Neural cell (in vitro differentiated cells): Measurements from ENCODE around the gene ALG6.

Source experiments
- EP300 ChIP-seq: fragments of 450-650 bp; conservative IDR thresholded peaks from 2 replicates; pipeline ENCODE4 v1.6.1; 2014; ENCODE audit warnings: antibody characterized with exemption, mild to moderate bottlenecking, moderate library complexity; ENCODE audit not compliant: poor library complexity, severe bottlenecking
- EZH2 ChIP-seq: fragments of 200-600, 300-800 bp; shearing (Covaris generic), sonication (generic); IDR thresholded peaks from 2 replicates; pipeline ENCODE4 v1.6.1; 2014; ENCODE audit warnings: antibody characterized with exemption, low read length, borderline replicate concordance, mild to moderate bottlenecking; ENCODE audit not compliant: insufficient read depth, poor library complexity, severe bottlenecking
- MXI1 ChIP-seq: fragments of 450-650 bp; conservative IDR thresholded peaks from 2 replicates; pipeline ENCODE4 v1.6.1; 2014; ENCODE audit warnings: antibody characterized with exemption, mild to moderate bottlenecking; ENCODE audit not compliant: poor library complexity, severe bottlenecking
- POLR2AphosphoS5 ChIP-seq: IDR thresholded peaks from 2 replicates; pipeline ENCODE4 v1.6.1; 2012
- RAD21 ChIP-seq: fragments of 450-650 bp; conservative IDR thresholded peaks from 2 replicates; pipeline ENCODE4 v1.6.1; 2014; ENCODE audit warnings: antibody characterized with exemption, mild to moderate bottlenecking, moderate library complexity
- TAF1 ChIP-seq: IDR thresholded peaks from 2 replicates; pipeline ENCODE4 v1.6.1; 2012; ENCODE audit warnings: low read depth
- TF ChIP-seq, protein P1 (sequence below): fragments of 450-650 bp; IDR thresholded peaks from 2 replicates; pipeline ENCODE4 v1.5.1; 2014; ENCODE audit warnings: antibody characterized with exemption, mild to moderate bottlenecking, moderate library complexity; ENCODE audit not compliant: poor library complexity, severe bottlenecking
- TF ChIP-seq, protein P2 (sequence below): IDR thresholded peaks from 2 replicates; pipeline ENCODE4 v1.6.1; 2012; ENCODE audit warnings: borderline replicate concordance

DNA sequence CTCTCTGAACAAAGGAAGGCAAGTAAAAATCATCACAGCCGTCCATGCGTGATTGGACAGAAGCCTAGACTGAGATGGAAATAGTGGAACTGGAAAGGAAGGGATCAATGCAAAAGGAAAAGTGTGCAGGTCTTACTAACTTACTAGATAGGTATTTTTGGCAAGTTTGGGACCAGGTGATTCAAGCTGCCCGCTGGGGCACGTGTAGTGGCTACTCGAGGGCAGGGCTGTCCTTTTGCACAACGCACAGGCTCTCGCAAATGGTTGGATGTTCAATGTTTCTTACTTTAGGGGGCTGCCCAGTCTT, 566 bp upstream of the ALG6 start:
- TF ChIP-seq, protein P1, sequence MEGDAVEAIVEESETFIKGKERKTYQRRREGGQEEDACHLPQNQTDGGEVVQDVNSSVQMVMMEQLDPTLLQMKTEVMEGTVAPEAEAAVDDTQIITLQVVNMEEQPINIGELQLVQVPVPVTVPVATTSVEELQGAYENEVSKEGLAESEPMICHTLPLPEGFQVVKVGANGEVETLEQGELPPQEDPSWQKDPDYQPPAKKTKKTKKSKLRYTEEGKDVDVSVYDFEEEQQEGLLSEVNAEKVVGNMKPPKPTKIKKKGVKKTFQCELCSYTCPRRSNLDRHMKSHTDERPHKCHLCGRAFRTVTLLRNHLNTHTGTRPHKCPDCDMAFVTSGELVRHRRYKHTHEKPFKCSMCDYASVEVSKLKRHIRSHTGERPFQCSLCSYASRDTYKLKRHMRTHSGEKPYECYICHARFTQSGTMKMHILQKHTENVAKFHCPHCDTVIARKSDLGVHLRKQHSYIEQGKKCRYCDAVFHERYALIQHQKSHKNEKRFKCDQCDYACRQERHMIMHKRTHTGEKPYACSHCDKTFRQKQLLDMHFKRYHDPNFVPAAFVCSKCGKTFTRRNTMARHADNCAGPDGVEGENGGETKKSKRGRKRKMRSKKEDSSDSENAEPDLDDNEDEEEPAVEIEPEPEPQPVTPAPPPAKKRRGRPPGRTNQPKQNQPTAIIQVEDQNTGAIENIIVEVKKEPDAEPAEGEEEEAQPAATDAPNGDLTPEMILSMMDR = no peak
- TF ChIP-seq, protein P2, sequence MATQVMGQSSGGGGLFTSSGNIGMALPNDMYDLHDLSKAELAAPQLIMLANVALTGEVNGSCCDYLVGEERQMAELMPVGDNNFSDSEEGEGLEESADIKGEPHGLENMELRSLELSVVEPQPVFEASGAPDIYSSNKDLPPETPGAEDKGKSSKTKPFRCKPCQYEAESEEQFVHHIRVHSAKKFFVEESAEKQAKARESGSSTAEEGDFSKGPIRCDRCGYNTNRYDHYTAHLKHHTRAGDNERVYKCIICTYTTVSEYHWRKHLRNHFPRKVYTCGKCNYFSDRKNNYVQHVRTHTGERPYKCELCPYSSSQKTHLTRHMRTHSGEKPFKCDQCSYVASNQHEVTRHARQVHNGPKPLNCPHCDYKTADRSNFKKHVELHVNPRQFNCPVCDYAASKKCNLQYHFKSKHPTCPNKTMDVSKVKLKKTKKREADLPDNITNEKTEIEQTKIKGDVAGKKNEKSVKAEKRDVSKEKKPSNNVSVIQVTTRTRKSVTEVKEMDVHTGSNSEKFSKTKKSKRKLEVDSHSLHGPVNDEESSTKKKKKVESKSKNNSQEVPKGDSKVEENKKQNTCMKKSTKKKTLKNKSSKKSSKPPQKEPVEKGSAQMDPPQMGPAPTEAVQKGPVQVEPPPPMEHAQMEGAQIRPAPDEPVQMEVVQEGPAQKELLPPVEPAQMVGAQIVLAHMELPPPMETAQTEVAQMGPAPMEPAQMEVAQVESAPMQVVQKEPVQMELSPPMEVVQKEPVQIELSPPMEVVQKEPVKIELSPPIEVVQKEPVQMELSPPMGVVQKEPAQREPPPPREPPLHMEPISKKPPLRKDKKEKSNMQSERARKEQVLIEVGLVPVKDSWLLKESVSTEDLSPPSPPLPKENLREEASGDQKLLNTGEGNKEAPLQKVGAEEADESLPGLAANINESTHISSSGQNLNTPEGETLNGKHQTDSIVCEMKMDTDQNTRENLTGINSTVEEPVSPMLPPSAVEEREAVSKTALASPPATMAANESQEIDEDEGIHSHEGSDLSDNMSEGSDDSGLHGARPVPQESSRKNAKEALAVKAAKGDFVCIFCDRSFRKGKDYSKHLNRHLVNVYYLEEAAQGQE = no peak
- TF ChIP-seq EP300 (no peak), EZH2 (no peak), POLR2AphosphoS5 (no peak), MXI1 (no peak), TAF1 (no peak), RAD21 (no peak)
